ENCODE results near the gene RDM1. TPM values are rescaled to one million over a fixed set of nuclear protein-coding genes. Genes with fewer than 3 reads are reported as not detected.
A peak's percentile ranks its signal among the peaks of the same experiment; 100 is the strongest.

RDM1 gene
- total RNA-seq, 1 donor from 2014 or later: 4.2 TPM

DNA sequence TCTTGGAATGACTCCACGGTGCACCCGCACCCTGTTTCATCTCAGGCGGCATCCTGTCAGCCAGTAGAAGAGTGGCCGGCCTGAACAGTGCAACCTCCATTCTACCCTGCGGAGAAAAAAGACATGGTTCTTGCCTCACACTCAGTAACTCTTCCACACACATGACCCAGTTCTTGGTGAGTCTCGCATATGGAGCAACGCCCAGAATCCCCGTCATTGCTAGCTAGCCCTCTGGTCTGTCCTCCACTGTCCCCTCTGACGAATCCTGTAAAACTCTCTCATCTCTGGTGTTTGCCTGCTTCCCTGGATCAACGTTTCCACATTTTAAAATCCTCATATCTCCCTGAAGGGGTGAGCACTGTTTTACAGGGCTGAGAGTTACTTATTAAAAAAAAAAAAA is 4.2 kb upstream of the RDM1 start:
- no peaks in the 10 kb centered on the region for H3K9me3 Mint-ChIP-seq (ENCODE audit: low read depth)
- no peak overlapping the region for H3K4me3 Mint-ChIP-seq (ENCODE audit: low read depth)
- H3K4me1 Mint-ChIP-seq (ENCODE audit: low read depth): peaks cover 15% of the 10 kb centered on the region
- no peaks in the 10 kb centered on the region for H3K27me3 Mint-ChIP-seq
- TF ChIP-seq, protein P1, sequence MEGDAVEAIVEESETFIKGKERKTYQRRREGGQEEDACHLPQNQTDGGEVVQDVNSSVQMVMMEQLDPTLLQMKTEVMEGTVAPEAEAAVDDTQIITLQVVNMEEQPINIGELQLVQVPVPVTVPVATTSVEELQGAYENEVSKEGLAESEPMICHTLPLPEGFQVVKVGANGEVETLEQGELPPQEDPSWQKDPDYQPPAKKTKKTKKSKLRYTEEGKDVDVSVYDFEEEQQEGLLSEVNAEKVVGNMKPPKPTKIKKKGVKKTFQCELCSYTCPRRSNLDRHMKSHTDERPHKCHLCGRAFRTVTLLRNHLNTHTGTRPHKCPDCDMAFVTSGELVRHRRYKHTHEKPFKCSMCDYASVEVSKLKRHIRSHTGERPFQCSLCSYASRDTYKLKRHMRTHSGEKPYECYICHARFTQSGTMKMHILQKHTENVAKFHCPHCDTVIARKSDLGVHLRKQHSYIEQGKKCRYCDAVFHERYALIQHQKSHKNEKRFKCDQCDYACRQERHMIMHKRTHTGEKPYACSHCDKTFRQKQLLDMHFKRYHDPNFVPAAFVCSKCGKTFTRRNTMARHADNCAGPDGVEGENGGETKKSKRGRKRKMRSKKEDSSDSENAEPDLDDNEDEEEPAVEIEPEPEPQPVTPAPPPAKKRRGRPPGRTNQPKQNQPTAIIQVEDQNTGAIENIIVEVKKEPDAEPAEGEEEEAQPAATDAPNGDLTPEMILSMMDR (IDR thresholded peaks at IDR 0.05; ENCODE audit: unreplicated experiment): no peak
- no peak for DNase-seq (ENCODE audit: low spot score, unreplicated experiment)
- H3K27ac Mint-ChIP-seq: no peak overlapping the region
- H3K36me3 Mint-ChIP-seq (ENCODE audit: insufficient read depth): no peaks in the 10 kb centered on the region

DNA sequence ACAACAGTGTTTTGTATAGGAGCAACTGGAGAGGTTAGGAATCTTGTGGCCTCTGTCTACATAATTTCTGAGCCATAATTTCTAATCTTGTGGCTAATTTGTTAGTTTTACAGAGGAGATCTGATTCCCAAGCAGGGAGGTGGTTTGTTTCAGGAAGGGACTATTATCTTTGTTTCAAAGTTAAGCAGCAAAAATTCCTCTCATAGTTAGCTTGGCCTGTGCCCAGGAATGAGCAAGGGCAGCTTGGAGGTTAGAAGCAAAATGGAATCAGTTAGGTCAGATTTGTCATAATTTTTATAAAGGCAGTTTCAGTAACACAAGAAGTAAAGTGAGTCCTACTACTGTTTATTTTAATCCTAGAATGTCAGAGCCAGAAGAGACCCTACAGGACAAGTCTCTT is 2.0 kb upstream of the RDM1 start:
- no peaks in the 10 kb centered on the region for H3K36me3 Mint-ChIP-seq (ENCODE audit: insufficient read depth)
- DNase-seq (ENCODE audit: low spot score, unreplicated experiment): no peak
- TF ChIP-seq, protein P1 (IDR thresholded peaks at IDR 0.05; ENCODE audit: unreplicated experiment): no peak
- no peak overlapping the region for H3K27ac Mint-ChIP-seq
- H3K4me1 Mint-ChIP-seq (ENCODE audit: low read depth): peaks cover 16% of the 10 kb centered on the region
- H3K9me3 Mint-ChIP-seq (ENCODE audit: low read depth): no peaks in the 10 kb centered on the region
- H3K4me3 Mint-ChIP-seq (ENCODE audit: low read depth): no peak overlapping the region
- no peaks in the 10 kb centered on the region for H3K27me3 Mint-ChIP-seq

DNA sequence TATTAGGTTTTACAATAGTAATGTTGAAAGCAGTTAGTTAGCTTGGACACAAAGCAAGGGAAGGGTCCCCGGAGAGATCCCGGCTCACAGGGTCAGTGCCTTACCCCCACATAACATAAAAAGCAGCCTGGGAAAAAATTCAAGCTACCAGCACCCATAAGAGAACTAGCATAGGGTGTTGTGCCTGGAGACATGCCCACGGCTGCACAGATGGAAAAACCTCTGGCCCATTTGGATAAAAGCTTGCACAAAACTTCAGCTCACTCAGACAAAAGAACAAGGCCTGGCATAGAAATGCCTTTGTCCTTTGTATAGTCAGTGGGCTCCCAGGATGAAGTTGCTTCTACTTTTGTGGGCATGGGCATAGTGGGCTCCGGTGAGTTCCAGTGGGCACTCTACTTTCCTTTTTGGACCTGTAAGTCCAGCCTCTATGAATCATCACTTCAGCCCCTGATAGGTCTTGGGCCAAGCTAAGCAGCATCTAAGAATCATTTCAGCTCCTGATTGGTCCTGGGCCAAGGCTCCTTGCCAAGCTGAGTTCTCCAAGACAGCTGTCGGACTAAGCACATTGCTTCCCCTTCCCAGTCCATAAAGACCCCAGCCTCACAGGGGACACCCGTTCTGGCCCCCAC is 1.3 kb upstream of the RDM1 start:
- Mint-ChIP-seq H3K36me3 (ENCODE audit: insufficient read depth) (no peaks in the 10 kb centered on the region), H3K9me3 (ENCODE audit: low read depth) (no peaks in the 10 kb centered on the region), H3K4me1 (ENCODE audit: low read depth) (peaks cover 16% of the 10 kb centered on the region), H3K27ac (no peak overlapping the region), H3K27me3 (no peaks in the 10 kb centered on the region), H3K4me3 (ENCODE audit: low read depth) (no peak overlapping the region)
- TF ChIP-seq, protein P1 (IDR thresholded peaks at IDR 0.05; ENCODE audit: unreplicated experiment): no peak
- no peak for DNase-seq (ENCODE audit: low spot score, unreplicated experiment)

DNA sequence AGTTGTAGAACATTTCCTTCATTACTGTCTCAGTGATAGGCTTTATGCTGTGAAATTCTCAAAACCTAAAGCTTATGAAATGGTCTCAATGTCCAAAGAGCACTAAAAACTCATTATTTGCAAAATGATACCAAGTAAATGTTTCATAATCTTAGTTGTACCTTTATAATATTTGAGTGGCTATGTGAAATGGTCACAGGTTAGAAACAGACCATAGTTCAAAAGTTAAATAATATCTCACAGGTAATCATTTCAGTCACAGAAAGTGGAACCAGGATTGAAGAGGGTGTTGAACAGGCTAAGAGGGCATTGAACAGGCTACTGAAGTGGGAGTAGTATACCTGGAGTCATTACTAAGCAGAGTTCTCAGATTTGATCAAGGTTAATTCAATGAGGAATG is 2.9 kb downstream of the RDM1 start:
- Mint-ChIP-seq H3K4me3 (ENCODE audit: low read depth) (no peak overlapping the region), H3K27ac (peak overlapping the region; percentile 51), H3K27me3 (no peaks in the 10 kb centered on the region), H3K4me1 (ENCODE audit: low read depth) (peaks cover 15% of the 10 kb centered on the region), H3K36me3 (ENCODE audit: insufficient read depth) (no peaks in the 10 kb centered on the region), H3K9me3 (ENCODE audit: low read depth) (no peaks in the 10 kb centered on the region)
- TF ChIP-seq, protein P1 (IDR thresholded peaks at IDR 0.05; ENCODE audit: unreplicated experiment): no peak
- DNase-seq (ENCODE audit: low spot score, unreplicated experiment): no peak

DNA sequence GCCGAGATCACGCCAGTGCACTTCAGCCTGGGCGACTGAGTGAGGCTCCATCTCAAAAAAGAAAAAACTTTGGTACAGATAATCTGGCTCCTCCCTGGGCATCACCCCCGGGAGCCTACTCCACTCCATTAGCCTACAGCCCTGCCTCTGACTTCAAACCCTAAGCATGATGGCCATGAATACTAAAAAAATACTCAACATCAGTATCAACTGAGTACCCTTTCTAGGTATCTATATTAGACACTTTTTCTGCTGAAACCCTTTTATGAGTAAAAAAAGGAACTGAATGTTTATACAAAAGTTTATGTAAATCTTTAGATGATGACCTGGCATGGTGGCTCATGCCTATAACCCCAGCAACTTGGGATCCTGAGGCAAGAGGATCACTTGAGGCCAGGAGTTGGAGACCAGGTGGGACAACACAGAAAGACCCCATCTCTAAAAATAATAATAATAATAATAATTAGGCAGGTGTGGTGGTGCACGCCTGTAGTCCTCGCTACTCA is 6.9 kb downstream of the RDM1 start:
- H3K9me3 Mint-ChIP-seq (ENCODE audit: low read depth): no peaks in the 10 kb centered on the region
- no peak overlapping the region for H3K4me3 Mint-ChIP-seq (ENCODE audit: low read depth)
- H3K4me1 Mint-ChIP-seq (ENCODE audit: low read depth): no peaks in the 10 kb centered on the region
- TF ChIP-seq, protein P1 (IDR thresholded peaks at IDR 0.05; ENCODE audit: unreplicated experiment): no peak
- H3K36me3 Mint-ChIP-seq (ENCODE audit: insufficient read depth): peaks cover 3% of the 10 kb centered on the region
- DNase-seq (ENCODE audit: low spot score, unreplicated experiment): no peak
- H3K27me3 Mint-ChIP-seq: no peaks in the 10 kb centered on the region
- no peak overlapping the region for H3K27ac Mint-ChIP-seq
